ENCODE measurements around the gene CORO1C.

GRCh38 chr12:108731105-108731865 lies at the start of gene CORO1C:
- TF ChIP-seq CTCF (conservative IDR thresholded peaks at IDR 0.05) = peak; percentile 80
- no peak for TF ChIP-seq EZH2 (IDR thresholded peaks at IDR 0.05; ENCODE audit: low read depth)

All from PC-9 (cell line).